HuH-7.5 (cell line): Measurements from ENCODE around the gene MX1.

ENCODE experiments used
- DNase-seq: peaks from one replicate; pipeline ENCODE4 v3.0.0; 2011; ENCODE audit warnings: low spot score

The MX1 gene

GRCh38 chr21:41491412-41491811 lies 65.4 kb downstream of the MX1 start:
- no peak for DNase-seq

DNA sequence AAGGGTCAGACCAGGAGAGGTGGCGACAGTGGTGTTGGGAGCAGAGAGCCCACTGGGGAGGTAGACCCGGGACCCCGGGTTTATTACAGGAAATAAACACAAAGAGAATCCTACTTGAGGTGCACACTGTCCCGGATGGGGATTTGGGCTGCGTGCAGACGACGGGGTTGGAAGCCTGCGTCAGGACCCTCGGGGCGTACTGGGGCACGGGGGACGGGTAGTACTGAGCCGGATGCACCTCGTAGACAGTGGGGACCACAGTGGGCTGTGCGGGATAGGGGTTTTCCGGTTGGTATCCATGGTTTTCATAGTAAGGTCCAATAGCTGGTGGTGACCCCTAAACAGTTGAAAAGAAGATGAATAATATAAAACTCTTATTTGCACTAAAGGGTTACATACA lies 68.2 kb downstream of the MX1 start:
- DNase-seq: no peak

GRCh38 chr21:41497008-41497407 lies 71.0 kb downstream of the MX1 start:
- DNase-seq: no peak

- DNase-seq: no peak
These were observed 71.7 kb downstream of the MX1 start for GRCh38 chr21:41497788-41498187.

- DNase-seq: no peak
These were observed 73.9 kb downstream of the MX1 start for GRCh38 chr21:41499920-41500319.

DNA sequence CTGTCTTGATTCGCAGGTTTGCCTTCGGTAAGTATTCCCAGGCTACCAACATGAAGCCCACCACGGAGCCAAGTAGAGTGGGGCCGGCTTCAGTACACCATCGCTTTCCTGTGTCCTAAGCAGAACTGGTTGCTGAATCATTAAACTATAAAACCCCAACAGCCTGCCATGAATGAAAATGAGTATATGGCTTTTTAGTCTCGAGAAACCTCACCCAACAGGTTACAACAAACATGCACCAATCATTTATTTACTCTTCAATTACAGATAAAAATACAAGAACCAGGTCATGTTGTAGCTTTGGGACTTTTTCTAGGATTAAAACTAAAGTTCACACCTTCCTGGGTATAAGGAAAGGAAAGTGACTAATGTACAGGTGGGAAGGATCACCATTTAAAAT lies 74.3 kb downstream of the MX1 start:
- DNase-seq: no peak

DNA sequence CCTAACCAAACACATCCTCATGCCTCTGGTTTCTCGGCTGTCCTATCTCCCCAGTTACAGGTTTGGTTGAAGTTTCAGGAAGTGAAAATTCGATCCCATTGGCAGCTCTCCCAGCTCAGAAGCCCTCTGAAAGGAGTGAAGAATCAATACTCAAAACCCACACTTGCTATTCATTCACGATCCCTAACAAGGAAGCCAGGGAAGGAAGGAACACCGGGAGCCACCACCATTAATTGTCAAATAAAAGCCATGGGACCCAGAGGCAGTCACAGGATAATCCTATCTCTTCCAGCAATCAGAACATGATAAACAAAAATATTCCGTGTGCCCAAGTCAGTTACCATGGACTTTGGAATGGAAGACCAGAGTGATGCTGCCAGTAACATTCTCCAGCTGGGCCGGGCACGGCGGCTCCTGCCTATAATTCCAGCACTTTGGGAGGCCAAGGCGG lies 74.9 kb downstream of the MX1 start:
- no peak for DNase-seq

DNA sequence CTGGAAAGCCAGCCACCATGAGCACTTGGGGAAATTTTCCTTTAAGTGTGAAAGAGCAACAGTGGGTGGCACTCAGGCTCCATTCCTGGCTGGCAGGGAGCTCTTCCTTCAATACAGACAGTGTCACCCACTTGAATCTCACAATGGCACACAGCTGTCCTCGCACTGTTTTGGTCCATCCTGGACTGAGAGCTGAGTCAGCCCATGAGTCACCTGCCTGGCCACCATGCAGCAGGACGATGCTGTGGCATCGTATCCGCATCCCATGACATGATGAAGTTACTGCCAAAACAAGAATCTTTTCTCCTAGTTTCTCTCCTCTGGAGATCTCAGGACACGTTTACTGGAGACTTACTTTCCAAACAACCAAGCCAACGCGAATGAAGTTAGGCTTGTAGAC lies 75.9 kb downstream of the MX1 start:
- DNase-seq: no peak

- no peak for DNase-seq
These were observed 77.3 kb downstream of the MX1 start for GRCh38 chr21:41503331-41503730.

DNA sequence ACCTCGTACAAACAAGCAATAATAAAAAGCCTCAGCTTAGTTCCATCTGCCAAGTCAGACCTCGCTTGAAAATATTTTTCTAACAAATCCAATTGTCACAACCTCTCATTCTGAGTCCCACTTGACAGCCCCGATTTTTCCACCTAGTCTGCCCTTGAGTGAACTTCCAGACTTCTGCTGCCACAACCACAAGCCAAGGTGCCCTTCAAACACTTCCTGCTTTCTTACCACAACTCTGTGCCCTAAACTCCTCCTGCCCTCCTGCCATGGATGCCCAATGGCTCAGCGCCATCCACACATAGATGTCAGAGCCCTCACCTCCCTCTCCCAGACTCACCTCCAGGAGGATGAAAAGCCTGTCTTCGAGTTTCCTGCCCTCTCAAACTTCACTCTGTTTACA lies 78.0 kb downstream of the MX1 start:
- DNase-seq: no peak

DNA sequence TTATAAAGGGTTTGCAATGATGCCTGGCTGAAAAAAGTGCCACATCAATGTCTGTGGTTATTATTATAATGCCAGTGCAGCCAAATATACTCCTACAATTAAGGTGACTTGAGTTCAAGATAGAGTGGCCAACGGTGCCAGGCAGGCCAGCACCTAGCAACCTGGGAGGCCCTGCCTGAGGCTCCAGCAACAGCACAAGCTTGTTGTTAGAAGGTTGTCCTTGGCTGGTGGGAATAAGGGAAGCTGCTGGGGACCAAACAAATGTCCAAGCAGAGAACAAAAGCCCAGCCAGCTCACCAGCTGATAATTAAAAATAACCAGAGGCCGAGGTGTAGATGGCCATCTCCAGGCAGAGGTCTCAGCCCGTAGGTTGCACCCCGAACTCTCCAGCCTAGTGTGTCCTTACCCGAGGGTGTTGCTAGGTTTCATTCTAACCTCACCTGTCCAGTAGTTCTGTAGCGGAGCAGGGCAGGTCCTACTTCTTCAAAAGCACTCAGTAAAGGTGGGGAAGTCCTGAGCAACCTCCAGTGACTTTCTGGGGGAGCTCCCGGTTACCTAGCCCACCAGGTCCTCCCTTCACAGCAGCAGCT lies 80.1 kb downstream of the MX1 start:
- no peak for DNase-seq

GRCh38 chr21:41506611-41507520 lies 80.8 kb downstream of the MX1 start:
- DNase-seq: no peak

- no peak for DNase-seq
These were observed 81.7 kb downstream of the MX1 start, which contains the start of gene TMPRSS2 for GRCh38 chr21:41507521-41508414. Gene TMPRSS2 (minus strand): TSS chr21:41508158. CDS start chr21:41498133, 10,025 bp downstream.

DNA sequence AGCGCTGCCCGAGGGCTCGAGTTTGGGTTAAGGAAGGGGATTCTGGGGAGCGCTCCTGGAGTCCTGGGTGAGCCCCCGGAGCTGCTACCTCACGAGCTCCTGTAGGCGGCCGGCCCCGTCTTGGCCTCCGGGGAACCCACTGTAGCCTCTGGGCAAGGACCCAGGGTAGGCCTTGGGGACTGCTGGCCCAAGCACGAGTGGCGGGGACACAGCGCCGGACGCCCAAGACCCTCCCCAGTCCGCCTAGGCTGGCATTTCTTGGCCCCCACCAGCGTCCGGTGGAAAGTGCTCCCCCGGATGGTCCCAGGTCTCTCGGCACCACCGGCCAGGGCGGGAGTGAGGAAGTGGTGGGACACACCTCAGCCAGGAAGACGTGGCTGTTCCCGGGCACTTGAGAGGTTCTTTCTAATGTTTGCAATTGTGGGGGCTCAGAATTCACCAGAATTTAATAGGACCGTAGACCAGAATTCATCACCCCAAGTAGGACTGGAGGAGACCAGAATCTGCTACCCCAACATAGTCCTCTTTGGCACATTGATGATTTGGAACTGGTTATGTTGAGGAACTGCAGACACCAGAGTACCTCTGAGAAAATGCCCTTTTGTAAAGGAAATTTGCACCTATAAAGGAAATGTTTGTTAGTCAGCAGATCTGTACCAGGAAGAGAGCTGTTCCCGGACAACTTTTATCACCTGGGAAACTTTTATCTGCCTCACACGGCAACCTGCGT lies 82.5 kb downstream of the MX1 start:
- DNase-seq: no peak
